Measurements from ENCODE around the gene PDE1A. TPM values are rescaled to one million over a fixed set of nuclear protein-coding genes. Genes with fewer than 3 reads are reported as not detected.

The PDE1A gene
- total and polyA plus RNA-seq, 10 of the 15 experiments (the other 5 are each of a cell fraction or from before 2014, with no cell fraction given) = 1.1 TPM; not detected in 9

DNA sequence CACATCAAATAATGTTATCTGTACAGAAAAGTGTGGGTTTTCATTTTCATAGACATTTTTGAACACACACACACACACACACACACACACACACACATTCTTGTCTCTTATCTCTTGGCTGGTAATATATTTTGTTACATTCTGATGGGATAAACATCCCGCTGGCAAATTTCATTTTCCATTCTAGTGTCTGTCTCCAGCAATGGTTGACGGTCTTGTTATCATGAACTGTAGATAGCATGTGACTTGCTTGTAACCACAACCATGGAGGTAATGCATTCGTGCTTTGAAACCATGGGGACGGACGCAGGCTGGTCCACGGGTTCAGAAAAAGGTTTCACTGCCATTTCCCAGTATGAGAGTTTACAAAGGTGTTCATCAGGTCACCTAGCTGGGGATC is 284.8 kb downstream of the PDE1A start:
- Histone ChIP-seq H3K79me2 (ENCODE audit: control insufficient read depth, insufficient read depth, low read length) (no peaks in the 10 kb centered on the region), H3K27ac (ENCODE audit: control insufficient read depth, insufficient read depth) (no peak overlapping the region), H3K4me3 (no peak overlapping the region), H4K20me1 (ENCODE audit: control insufficient read depth, insufficient read depth) (no peaks in the 10 kb centered on the region), H3K9ac (ENCODE audit: control insufficient read depth, insufficient read depth, low read length) (no peak overlapping the region), H3K36me3 (ENCODE audit: control insufficient read depth in 2 of 2, insufficient read depth in 2 of 2, low read length in 1 of 2) (no peaks in the 10 kb centered on the region), H3K4me2 (ENCODE audit: control insufficient read depth, insufficient read depth) (no peak overlapping the region), H3K9me3 (replicated peaks; ENCODE audit: control insufficient read depth, insufficient read depth, low read length) (no peaks in the 10 kb centered on the region), H3K4me1 (ENCODE audit: control insufficient read depth, insufficient read depth, low read length) (no peaks in the 10 kb centered on the region), H3K27me3 (replicated peaks in 1 of 2; ENCODE audit: control insufficient read depth in 2 of 2, insufficient read depth in 2 of 2, low read length in 1 of 2) (no peaks in the 10 kb centered on the region), H2AFZ (ENCODE audit: control insufficient read depth, low read depth, low read length) (no peak overlapping the region)
- in situ Hi-C loops (cut with MboI) (no loop called here), intact Hi-C loops (cut with micrococcal nuclease; ENCODE audit: unreplicated experiment) (no loop called here)
- no TSS peak for BruUV-seq (replicated peaks)
- DNase-seq (ENCODE audit: low read depth, low spot score) (no peak), ATAC-seq (no peak), FAIRE-seq (no peak)
- RAD21 ChIA-PET (ENCODE audit: unreplicated experiment) = no interaction called here
- no peak for TF ChIP-seq NR2C1 (IDR thresholded peaks at IDR 0.05)
- TF ChIP-seq TCF7 (IDR thresholded peaks at IDR 0.05; ENCODE audit: borderline replicate concordance) = no peak
- no peak for TF ChIP-seq EED (IDR thresholded peaks at IDR 0.05; ENCODE audit: low read depth)
- TF ChIP-seq CHD1 (IDR thresholded peaks at IDR 0.05; ENCODE audit: low read depth, low read length) = no peak
- TF ChIP-seq CTCF (IDR thresholded peaks at IDR 0.05 in 2 of 3, conservative IDR thresholded peaks at IDR 0.05 in 1 of 3; ENCODE audit: control insufficient read depth in 2 of 3, extremely low read depth in 1 of 3, insufficient read depth in 1 of 3, low read depth in 3 of 3, low read length in 3 of 3) = no peak
- TF ChIP-seq ZNF592 (IDR thresholded peaks at IDR 0.05) = no peak
- TF ChIP-seq RB1 (IDR thresholded peaks at IDR 0.05; ENCODE audit: borderline replicate concordance) = no peak
- POLR2A ChIA-PET = no interaction called here
- SMC1A ChIA-PET (ENCODE audit: uncharacterized antibody, unreplicated experiment) = no interaction called here
- CTCF ChIA-PET = interaction anchor here (1.0 kb wide), 1 partner anchor 17 kb away, joined by 3 read pairs; no protein-coding TSS in a partner anchor
- WGBS (ENCODE audit: insufficient coverage, insufficient replicate concordance, low lambda C conversion rate, missing lambda C conversion rate) = 39% methylated on average over 6 of the region's 6 CpGs

Data from GM12878 (cell line).